GM23338 (cell line): Measurements from ENCODE around the gene KIF1A. TPM values are rescaled to one million over a fixed set of nuclear protein-coding genes. Genes with fewer than 3 reads are reported as not detected.

Experiments used
- ATAC-seq: fragments of 200-7000 bp; cut with Tn5 transposase; 3 replicates; pipeline ENCODE4 v1.9.1; 2020
- DNase-seq: peaks from one replicate; pipeline ENCODE4 v3.0.0-alpha.2; 2015; ENCODE audit warnings: low spot score
- H2AFZ ChIP-seq: fragments of 200-600 bp; sonication (generic); 2 replicates; pipeline ENCODE4 v1.8.0; 2016; ENCODE audit warnings: antibody characterized with exemption, mild to moderate bottlenecking, moderate library complexity
- H3F3A ChIP-seq: fragments of 200-600 bp; sonication (generic); replicated peaks from 2 replicates; pipeline ENCODE4 v1.8.0; 2017; ENCODE audit warnings: antibody characterized with exemption, mixed run types, low read depth
- H3K27ac ChIP-seq: fragments of 200-600 bp; sonication (generic); 2 replicates; pipeline ENCODE4 v1.6.1; 2016; ENCODE audit warnings: low read depth
- H3K27me3 ChIP-seq: fragments of 200-600 bp; sonication (generic); 2 replicates; pipeline ENCODE4 v1.8.0; 2016; ENCODE audit warnings: mild to moderate bottlenecking, mixed run types, moderate library complexity; ENCODE audit not compliant: insufficient read depth
- H3K36me3 ChIP-seq: fragments of 200-600 bp; sonication (generic); 2 replicates; pipeline ENCODE4 v1.8.0; 2016; ENCODE audit warnings: mild to moderate bottlenecking; ENCODE audit not compliant: insufficient read depth
- H3K4me1 ChIP-seq: fragments of 200-600 bp; sonication (generic); 2 replicates; pipeline ENCODE4 v1.8.0; 2016; ENCODE audit warnings: mild to moderate bottlenecking, moderate library complexity; ENCODE audit not compliant: insufficient read depth
- H3K4me2 ChIP-seq: fragments of 200-600 bp; sonication (generic); 2 replicates; pipeline ENCODE4 v1.7.1; 2017; ENCODE audit warnings: mixed run types
- H3K4me3 ChIP-seq: fragments of 200-600 bp; sonication (generic); 2 replicates; pipeline ENCODE4 v1.6.1; 2016; ENCODE audit warnings: mixed run types
- H3K79me2 ChIP-seq: fragments of 200-600 bp; sonication (generic); replicated peaks from 2 replicates; pipeline ENCODE4 v1.8.0; 2017; ENCODE audit warnings: mild to moderate bottlenecking; ENCODE audit not compliant: insufficient read depth
- H3K9me2 ChIP-seq: fragments of 200-600 bp; sonication (generic); 2 replicates; pipeline ENCODE4 v1.8.0; 2017; ENCODE audit not compliant: insufficient read depth
- H4K20me1 ChIP-seq: fragments of 200-600 bp; sonication (generic); replicated peaks from 2 replicates; pipeline ENCODE4 v1.8.0; 2017; ENCODE audit warnings: mild to moderate bottlenecking; ENCODE audit not compliant: insufficient read depth
- H3K27ac Mint-ChIP-seq: 2 replicates; pipeline ENCODE4 v1.8.0; 2020; ENCODE audit warnings: inconsistent platforms, mild to moderate bottlenecking, moderate library complexity, mixed read lengths
- H3K27me3 Mint-ChIP-seq: 3 replicates; pipeline ENCODE4 v1.8.0; 2022; ENCODE audit warnings: low read depth, mild to moderate bottlenecking, moderate library complexity, mixed read lengths, inconsistent platforms; ENCODE audit not compliant: insufficient read depth, poor library complexity
- H3K36me3 Mint-ChIP-seq: 3 replicates; pipeline ENCODE4 v1.8.0; 2021; ENCODE audit warnings: low read depth, mild to moderate bottlenecking, inconsistent platforms, moderate library complexity, mixed read lengths
- H3K4me1 Mint-ChIP-seq: 3 replicates; pipeline ENCODE4 v1.8.0; 2020; ENCODE audit warnings: mild to moderate bottlenecking, inconsistent platforms, mixed read lengths
- H3K4me3 Mint-ChIP-seq: 3 replicates; pipeline ENCODE4 v1.8.0; 2021; ENCODE audit warnings: moderate library complexity, mild to moderate bottlenecking, inconsistent platforms, mixed read lengths
- H3K9me3 Mint-ChIP-seq: 3 replicates; pipeline ENCODE4 v1.8.0; 2020; ENCODE audit warnings: moderate library complexity, mild to moderate bottlenecking, inconsistent platforms, mixed read lengths
- POLR2AphosphoS5 ChIP-seq: IDR thresholded peaks from 2 replicates; pipeline ENCODE4 v1.6.1; 2016; ENCODE audit warnings: antibody characterized with exemption, low read depth
- STAT1 ChIP-seq: IDR thresholded peaks from one replicate; pipeline ENCODE4 v1.6.1; 2016; ENCODE audit warnings: antibody characterized with exemption; ENCODE audit not compliant: unreplicated experiment
- polyA plus RNA-seq: library from polyadenylated mRNA; unstranded; fragments of >200 nt; fragmentation: Nextera tagmentation; extraction: Ambion mirVana; gene quantifications from 2 replicates; pipeline ENCODE4 v1.2.1, GENCODE V29; 2016
- total RNA-seq: library from RNA; depleted of rRNA; stranded (reverse); fragments of >200 nt; shearing (Covaris generic); gene quantifications from 2 replicates; pipeline ENCODE4 v1.2.3, GENCODE V29; 2014
- TF ChIP-seq, protein P1 (sequence below), 2 experiments: fragments of 200-600 bp in 1 of 2; sonication (generic) in 1 of 2; conservative IDR thresholded peaks; 2 replicates each; pipeline versions ENCODE4 v1.5.1 to v1.6.1; 2016 to 2017; ENCODE audit warnings: antibody characterized with exemption in 2 of 2, low read depth in 2 of 2, mild to moderate bottlenecking in 2 of 2, moderate library complexity in 1 of 2
- TF ChIP-seq, protein P2 (sequence below): IDR thresholded peaks from one replicate; pipeline ENCODE4 v1.6.1; 2018; ENCODE audit warnings: antibody characterized with exemption; ENCODE audit not compliant: unreplicated experiment
- TF ChIP-seq, protein P3 (sequence below): IDR thresholded peaks from 2 replicates; pipeline ENCODE4 v1.6.1; 2016; ENCODE audit warnings: antibody characterized with exemption

KIF1A gene
- total and polyA plus RNA-seq, 2 experiments from 2014 or later, result 169 to 214 TPM

DNA sequence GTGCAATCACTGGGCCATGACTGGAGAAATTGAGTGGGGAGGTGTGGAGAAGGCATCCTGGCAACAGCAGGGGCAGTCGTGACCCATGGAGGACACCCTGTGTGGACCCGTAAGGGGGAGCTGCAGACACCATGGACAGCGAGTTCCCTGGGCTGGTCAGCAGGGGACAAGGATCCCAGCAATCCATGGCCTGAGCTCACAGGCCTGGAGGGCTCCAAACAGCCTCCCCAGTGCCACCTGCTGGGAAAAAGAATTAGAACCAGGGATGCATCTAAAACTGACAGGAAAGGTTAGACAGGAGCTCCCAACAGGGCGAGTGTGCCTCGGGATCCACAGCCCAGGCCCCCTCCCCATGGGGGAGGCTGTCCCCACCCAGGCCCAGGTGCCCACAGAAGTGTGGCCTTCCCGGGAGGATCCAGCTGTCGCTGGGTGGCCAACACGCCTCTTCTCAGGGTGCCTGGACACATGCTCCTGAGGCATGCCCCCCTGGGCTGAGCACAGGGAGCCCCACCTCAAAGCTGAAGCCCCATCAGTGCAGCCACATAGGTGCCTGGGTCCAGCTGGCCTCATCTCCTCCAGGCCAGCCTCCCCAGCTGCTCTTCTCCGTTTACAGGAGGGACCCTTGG lies 20.5 kb upstream of the KIF1A start:
- Histone ChIP-seq H3K4me3 (no peak overlapping the region), H3K4me2 (no peak overlapping the region), H3K27ac (no peak overlapping the region), H3K4me1 (peaks cover 11% of the 10 kb centered on the region), H2AFZ (no peak overlapping the region), H3F3A (no peaks in the 10 kb centered on the region), H4K20me1 (no peaks in the 10 kb centered on the region), H3K27me3 (no peaks in the 10 kb centered on the region), H3K36me3 (no peaks in the 10 kb centered on the region), H3K79me2 (no peaks in the 10 kb centered on the region), H3K9me2 (0 out of 2 replicates have a peak, but pooled peaks cover 7% of the 10 kb centered on the region)
- Mint-ChIP-seq H3K4me1 (peaks cover 16% of the 10 kb centered on the region), H3K9me3 (peaks cover 15% of the 10 kb centered on the region), H3K27me3 (peaks cover 1% of the 10 kb centered on the region), H3K27ac (no peak overlapping the region), H3K4me3 (no peak overlapping the region), H3K36me3 (peaks cover 7% of the 10 kb centered on the region)
- peak; percentile 83 for DNase-seq
- peak; percentile 86 for ATAC-seq
- TF ChIP-seq, protein P1, sequence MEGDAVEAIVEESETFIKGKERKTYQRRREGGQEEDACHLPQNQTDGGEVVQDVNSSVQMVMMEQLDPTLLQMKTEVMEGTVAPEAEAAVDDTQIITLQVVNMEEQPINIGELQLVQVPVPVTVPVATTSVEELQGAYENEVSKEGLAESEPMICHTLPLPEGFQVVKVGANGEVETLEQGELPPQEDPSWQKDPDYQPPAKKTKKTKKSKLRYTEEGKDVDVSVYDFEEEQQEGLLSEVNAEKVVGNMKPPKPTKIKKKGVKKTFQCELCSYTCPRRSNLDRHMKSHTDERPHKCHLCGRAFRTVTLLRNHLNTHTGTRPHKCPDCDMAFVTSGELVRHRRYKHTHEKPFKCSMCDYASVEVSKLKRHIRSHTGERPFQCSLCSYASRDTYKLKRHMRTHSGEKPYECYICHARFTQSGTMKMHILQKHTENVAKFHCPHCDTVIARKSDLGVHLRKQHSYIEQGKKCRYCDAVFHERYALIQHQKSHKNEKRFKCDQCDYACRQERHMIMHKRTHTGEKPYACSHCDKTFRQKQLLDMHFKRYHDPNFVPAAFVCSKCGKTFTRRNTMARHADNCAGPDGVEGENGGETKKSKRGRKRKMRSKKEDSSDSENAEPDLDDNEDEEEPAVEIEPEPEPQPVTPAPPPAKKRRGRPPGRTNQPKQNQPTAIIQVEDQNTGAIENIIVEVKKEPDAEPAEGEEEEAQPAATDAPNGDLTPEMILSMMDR (conservative IDR thresholded peaks at IDR 0.05; ENCODE audit: low read depth in 2 of 2), result peak; percentile 37 to 70
- TF ChIP-seq STAT1, result no peak
- TF ChIP-seq, protein P2, sequence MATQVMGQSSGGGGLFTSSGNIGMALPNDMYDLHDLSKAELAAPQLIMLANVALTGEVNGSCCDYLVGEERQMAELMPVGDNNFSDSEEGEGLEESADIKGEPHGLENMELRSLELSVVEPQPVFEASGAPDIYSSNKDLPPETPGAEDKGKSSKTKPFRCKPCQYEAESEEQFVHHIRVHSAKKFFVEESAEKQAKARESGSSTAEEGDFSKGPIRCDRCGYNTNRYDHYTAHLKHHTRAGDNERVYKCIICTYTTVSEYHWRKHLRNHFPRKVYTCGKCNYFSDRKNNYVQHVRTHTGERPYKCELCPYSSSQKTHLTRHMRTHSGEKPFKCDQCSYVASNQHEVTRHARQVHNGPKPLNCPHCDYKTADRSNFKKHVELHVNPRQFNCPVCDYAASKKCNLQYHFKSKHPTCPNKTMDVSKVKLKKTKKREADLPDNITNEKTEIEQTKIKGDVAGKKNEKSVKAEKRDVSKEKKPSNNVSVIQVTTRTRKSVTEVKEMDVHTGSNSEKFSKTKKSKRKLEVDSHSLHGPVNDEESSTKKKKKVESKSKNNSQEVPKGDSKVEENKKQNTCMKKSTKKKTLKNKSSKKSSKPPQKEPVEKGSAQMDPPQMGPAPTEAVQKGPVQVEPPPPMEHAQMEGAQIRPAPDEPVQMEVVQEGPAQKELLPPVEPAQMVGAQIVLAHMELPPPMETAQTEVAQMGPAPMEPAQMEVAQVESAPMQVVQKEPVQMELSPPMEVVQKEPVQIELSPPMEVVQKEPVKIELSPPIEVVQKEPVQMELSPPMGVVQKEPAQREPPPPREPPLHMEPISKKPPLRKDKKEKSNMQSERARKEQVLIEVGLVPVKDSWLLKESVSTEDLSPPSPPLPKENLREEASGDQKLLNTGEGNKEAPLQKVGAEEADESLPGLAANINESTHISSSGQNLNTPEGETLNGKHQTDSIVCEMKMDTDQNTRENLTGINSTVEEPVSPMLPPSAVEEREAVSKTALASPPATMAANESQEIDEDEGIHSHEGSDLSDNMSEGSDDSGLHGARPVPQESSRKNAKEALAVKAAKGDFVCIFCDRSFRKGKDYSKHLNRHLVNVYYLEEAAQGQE, result peak; percentile 78
- TF ChIP-seq, protein P3, sequence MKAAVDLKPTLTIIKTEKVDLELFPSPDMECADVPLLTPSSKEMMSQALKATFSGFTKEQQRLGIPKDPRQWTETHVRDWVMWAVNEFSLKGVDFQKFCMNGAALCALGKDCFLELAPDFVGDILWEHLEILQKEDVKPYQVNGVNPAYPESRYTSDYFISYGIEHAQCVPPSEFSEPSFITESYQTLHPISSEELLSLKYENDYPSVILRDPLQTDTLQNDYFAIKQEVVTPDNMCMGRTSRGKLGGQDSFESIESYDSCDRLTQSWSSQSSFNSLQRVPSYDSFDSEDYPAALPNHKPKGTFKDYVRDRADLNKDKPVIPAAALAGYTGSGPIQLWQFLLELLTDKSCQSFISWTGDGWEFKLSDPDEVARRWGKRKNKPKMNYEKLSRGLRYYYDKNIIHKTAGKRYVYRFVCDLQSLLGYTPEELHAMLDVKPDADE, result no peak
- no peak for TF ChIP-seq POLR2AphosphoS5
